T-helper 17 cell (primary cell): ENCODE data around the gene MYO1G. TPM values are rescaled to one million over a fixed set of nuclear protein-coding genes. Genes with fewer than 3 reads are reported as not detected.

Experiments
- ATAC-seq: fragments of 150-1000 bp; cut with Tn5 transposase; 2 replicates; pipeline ENCODE4 v1.10.0; 2021; ENCODE audit warnings: mild to moderate bottlenecking, moderate library complexity
- DNase-seq, 3 donors: peaks; one replicate each; pipeline versions ENCODE4 v3.0.0 to v3.0.0-alpha.2; 2020 to 2021
- H3K9me3 ChIP-seq: one replicate; pipeline ENCODE4 v1.7.0; 2013; ENCODE audit warnings: low read length, mild to moderate bottlenecking; ENCODE audit not compliant: control insufficient read depth, poor library complexity, severe bottlenecking
- H3K27ac Mint-ChIP-seq: one replicate; pipeline ENCODE4 v1.8.0; 2022; ENCODE audit warnings: mild to moderate bottlenecking, moderate library complexity, mixed read lengths
- H3K27me3 Mint-ChIP-seq: one replicate; pipeline ENCODE4 v1.8.0; 2022; ENCODE audit warnings: mixed read lengths
- H3K36me3 Mint-ChIP-seq: one replicate; pipeline ENCODE4 v1.8.0; 2022; ENCODE audit warnings: low read depth, mixed read lengths
- H3K4me1 Mint-ChIP-seq: one replicate; pipeline ENCODE4 v1.8.0; 2022; ENCODE audit warnings: mild to moderate bottlenecking, mixed read lengths
- H3K4me3 Mint-ChIP-seq: one replicate; pipeline ENCODE4 v1.8.0; 2022; ENCODE audit warnings: mild to moderate bottlenecking, moderate library complexity, mixed read lengths
- total RNA-seq, 4 donors: library from RNA in 2 of 4; stranded (reverse) in 2 of 4; gene quantifications; one replicate each; pipeline ENCODE4 v1.2.3 and lab custom pipeline; 2022 to 2026

Gene MYO1G
- total RNA-seq, 2 donors from 2014 or later = 245 to 291 TPM

DNA sequence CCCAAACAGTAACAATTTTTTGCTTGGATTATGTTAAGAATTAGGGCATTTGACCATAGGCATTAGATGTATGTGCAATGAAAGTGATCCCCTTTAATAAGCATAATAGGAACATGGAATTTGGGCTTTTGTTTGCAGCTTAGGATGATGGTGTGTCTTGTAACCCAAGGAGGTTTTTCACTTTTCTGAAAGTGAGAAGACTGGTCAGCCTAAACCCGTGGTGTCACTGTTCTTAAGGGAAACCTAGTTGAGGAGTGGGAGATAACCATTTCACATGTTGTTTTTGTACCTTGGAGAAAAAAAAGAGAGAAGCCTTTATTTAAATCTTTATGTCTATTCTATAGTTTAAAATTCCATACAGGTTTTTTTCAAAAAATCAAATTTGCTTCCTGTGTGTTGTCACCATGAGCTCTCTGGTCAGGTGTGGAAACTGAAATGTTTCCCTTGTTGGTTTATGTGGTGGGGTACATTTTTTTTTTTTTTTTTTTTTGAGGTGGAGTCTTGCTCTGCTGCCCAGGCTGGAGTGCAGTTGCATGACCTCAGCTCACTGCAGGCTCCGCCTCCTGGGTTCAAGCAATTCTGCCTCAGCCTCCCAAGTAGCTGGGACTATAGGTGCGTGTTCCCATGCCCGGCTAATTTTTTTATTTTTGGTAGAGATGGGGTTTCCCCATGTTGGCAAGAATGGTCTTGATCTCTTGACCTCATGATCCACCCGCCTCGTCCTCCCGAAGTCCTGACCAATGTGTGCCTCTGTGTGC is 28.9 kb upstream of the MYO1G start:
- peaks cover 3% of the 10 kb centered on the region for H3K36me3 Mint-ChIP-seq
- H3K27ac Mint-ChIP-seq = peak overlapping the region; percentile 75
- ATAC-seq = no peak
- no peaks in the 10 kb centered on the region for H3K9me3 ChIP-seq
- H3K4me1 Mint-ChIP-seq = peaks cover 32% of the 10 kb centered on the region
- DNase-seq = no peak
- no peak overlapping the region for H3K4me3 Mint-ChIP-seq
- no peaks in the 10 kb centered on the region for H3K27me3 Mint-ChIP-seq

DNA sequence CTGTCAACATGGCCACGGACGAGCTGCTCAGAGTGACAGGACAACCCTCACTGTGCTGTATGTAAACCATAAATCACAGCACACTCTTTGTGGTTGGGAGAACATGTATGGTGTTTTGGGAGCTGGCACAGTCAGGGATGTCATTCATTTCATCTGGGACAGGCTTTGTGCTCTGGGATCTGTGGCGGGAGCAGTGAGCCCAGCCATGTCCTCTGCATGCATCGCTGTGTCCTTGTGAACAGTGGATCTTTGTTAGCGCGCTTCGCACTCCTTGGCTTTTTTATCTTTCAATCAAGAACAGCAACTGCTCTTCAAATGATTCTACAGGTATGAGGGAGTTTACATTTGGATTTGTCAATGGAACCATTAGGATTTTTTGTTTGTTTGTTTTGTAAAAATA is 28.3 kb upstream of the MYO1G start:
- ATAC-seq (no peak), DNase-seq (no peak)
- no peaks in the 10 kb centered on the region for H3K9me3 ChIP-seq
- no peak overlapping the region for H3K4me3 Mint-ChIP-seq
- H3K27me3 Mint-ChIP-seq = no peaks in the 10 kb centered on the region
- peaks cover 2% of the 10 kb centered on the region for H3K36me3 Mint-ChIP-seq
- H3K4me1 Mint-ChIP-seq = peaks cover 32% of the 10 kb centered on the region
- H3K27ac Mint-ChIP-seq = peak overlapping the region; percentile 75

- H3K9me3 ChIP-seq = no peaks in the 10 kb centered on the region
- Mint-ChIP-seq H3K36me3 (peaks cover 5% of the 10 kb centered on the region), H3K4me3 (no peak overlapping the region), H3K27me3 (no peaks in the 10 kb centered on the region), H3K4me1 (peaks cover 38% of the 10 kb centered on the region), H3K27ac (no peak overlapping the region)
- no peak for ATAC-seq
- no peak for DNase-seq
Measured at GRCh38 chr7:45003789-45004188, 25.0 kb upstream of the MYO1G start.

GRCh38 chr7:45001826-45002225 is 23.0 kb upstream of the MYO1G start:
- no peak for DNase-seq
- no peaks in the 10 kb centered on the region for H3K27me3 Mint-ChIP-seq
- H3K4me3 Mint-ChIP-seq = peak overlapping the region; percentile 96
- peaks cover 40% of the 10 kb centered on the region for H3K4me1 Mint-ChIP-seq
- H3K36me3 Mint-ChIP-seq = peaks cover 3% of the 10 kb centered on the region
- peak overlapping the region; percentile 99 for H3K27ac Mint-ChIP-seq
- no peaks in the 10 kb centered on the region for H3K9me3 ChIP-seq
- ATAC-seq = no peak

GRCh38 chr7:45001138-45001694 is 22.4 kb upstream of the MYO1G start:
- peak overlapping the region; percentile 96 for H3K4me3 Mint-ChIP-seq
- peak in 2 of 3 donors; percentile 29 to 58 for DNase-seq
- no peaks in the 10 kb centered on the region for H3K9me3 ChIP-seq
- peaks cover 3% of the 10 kb centered on the region for H3K36me3 Mint-ChIP-seq
- peak overlapping the region; percentile 99 for H3K27ac Mint-ChIP-seq
- H3K4me1 Mint-ChIP-seq = peaks cover 46% of the 10 kb centered on the region
- peak; percentile 46 for ATAC-seq
- no peaks in the 10 kb centered on the region for H3K27me3 Mint-ChIP-seq

GRCh38 chr7:45000093-45001032 is 21.5 kb upstream of the MYO1G start, which contains the start of gene CCM2:
Gene CCM2 (plus strand): TSS chr7:45000201. CDS start chr7:45000334, 133 bp downstream.
- Mint-ChIP-seq H3K4me1 (peaks cover 48% of the 10 kb centered on the region), H3K4me3 (peak within 1 kb of the TSS; percentile 97), H3K36me3 (peaks cover 3% of the 10 kb centered on the region), H3K27me3 (no peaks in the 10 kb centered on the region), H3K27ac (peak within 1 kb of the TSS; percentile 99)
- no peak for ATAC-seq
- no peaks in the 10 kb centered on the region for H3K9me3 ChIP-seq
- peak in 1 of 3 donors; percentile 16 for DNase-seq

- ATAC-seq (peak; percentile 85), DNase-seq (peak; percentile 96 to 98 (median 97))
- H3K9me3 ChIP-seq = no peaks in the 10 kb centered on the region
- Mint-ChIP-seq H3K36me3 (peaks cover 3% of the 10 kb centered on the region), H3K4me3 (peak overlapping the region; percentile 97), H3K27me3 (no peaks in the 10 kb centered on the region), H3K27ac (peak overlapping the region; percentile 85), H3K4me1 (peaks cover 51% of the 10 kb centered on the region)
Measured at GRCh38 chr7:44999245-45000092, 20.7 kb upstream of the MYO1G start.

DNA sequence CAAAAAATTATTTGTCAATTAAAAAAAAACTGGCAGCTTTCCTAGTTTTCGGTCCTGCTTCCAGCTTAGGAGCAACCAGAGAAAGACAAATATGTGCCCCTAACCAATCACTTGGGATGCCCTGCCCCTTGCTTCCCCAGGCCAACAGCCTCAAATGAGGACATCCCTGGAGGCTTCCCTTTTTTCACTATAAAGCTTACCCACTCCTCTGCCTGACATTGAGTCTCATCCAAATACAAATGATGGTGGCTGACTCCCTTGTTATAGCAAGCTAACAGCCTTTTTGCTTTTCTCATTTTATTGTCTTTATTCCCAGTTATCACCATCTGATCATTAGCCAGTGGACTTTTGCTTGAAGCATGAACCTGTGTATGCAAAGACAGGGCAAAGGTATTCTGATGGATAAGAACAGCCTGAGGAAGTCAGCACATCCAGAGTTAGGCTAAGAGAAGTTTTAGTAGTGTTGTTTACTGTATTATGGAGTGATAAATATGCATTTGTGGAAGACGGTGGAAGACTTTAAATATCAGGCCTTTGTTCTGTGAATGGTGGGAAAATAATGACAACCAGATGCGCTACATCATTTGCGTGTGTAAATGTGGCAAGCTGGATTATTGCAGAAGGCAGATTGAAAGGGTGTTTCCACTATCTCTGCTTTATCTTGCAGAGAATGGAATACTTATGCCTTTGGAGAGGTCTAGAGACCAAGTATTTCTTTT is 19.5 kb upstream of the MYO1G start:
- no peak for DNase-seq
- Mint-ChIP-seq H3K36me3 (peaks cover 3% of the 10 kb centered on the region), H3K27me3 (no peaks in the 10 kb centered on the region), H3K27ac (peak overlapping the region; percentile 85), H3K4me1 (peaks cover 49% of the 10 kb centered on the region), H3K4me3 (peak overlapping the region; percentile 97)
- H3K9me3 ChIP-seq = no peaks in the 10 kb centered on the region
- no peak for ATAC-seq

DNA sequence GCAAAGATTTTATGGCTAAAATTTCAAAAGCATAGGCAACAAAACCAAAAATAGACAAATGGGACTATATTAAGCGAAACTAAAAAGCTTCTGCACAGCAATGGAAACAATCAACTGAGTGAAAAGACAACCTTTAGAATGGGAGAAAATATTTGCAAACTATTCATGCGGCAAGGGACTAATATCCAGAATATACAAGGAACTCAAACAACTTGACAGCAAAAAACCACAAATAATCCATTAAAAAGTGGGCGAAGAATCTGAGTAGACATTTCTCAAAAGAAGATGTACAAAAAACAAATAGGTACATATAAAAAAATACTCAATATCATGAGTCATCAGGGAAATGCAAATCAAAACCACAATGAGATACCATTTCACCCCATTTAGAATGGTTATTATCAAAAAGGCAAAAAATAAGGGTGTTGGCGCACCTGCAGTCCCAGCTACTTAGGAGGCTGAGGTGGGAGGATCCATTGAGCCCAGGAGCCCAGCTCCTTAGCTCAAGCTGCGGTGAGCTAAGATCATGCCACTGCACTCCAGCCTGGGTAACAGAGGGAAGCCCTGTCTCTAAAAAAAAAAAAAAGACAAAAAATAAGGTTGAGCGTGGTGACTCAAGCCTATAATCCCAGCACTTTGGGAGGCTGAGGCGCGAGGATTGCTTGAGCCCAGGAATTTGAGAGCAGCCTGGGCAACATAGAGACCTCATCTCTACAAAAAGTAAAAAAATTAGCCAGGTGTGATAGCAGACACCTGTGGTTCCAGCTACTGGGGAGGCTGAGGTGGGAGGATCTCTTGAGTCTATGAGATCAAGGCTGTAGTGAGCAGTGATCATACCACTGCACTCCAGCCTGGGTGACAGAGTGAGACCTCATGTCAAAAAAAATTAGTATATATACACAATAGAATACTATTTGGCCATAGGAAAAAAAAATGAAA is 17.0 kb upstream of the MYO1G start:
- peaks cover 38% of the 10 kb centered on the region for H3K4me1 Mint-ChIP-seq
- ATAC-seq = no peak
- DNase-seq = peak in 1 of 3 donors; percentile 50
- peak overlapping the region; percentile 80 for H3K4me3 Mint-ChIP-seq
- H3K36me3 Mint-ChIP-seq = no peaks in the 10 kb centered on the region
- peak overlapping the region; percentile 97 for H3K27ac Mint-ChIP-seq
- no peaks in the 10 kb centered on the region for H3K27me3 Mint-ChIP-seq
- H3K9me3 ChIP-seq = no peaks in the 10 kb centered on the region

- DNase-seq = no peak
- no peaks in the 10 kb centered on the region for H3K27me3 Mint-ChIP-seq
- H3K36me3 Mint-ChIP-seq = no peaks in the 10 kb centered on the region
- H3K4me3 Mint-ChIP-seq = peak overlapping the region; percentile 69
- peak overlapping the region; percentile 97 for H3K27ac Mint-ChIP-seq
- ATAC-seq = no peak
- H3K4me1 Mint-ChIP-seq = peaks cover 38% of the 10 kb centered on the region
- no peaks in the 10 kb centered on the region for H3K9me3 ChIP-seq
Measured at GRCh38 chr7:44994877-44995554, 16.2 kb upstream of the MYO1G start.
